T1000 (cell line): ENCODE results near the gene ZNF714.
A peak's percentile ranks its signal among the peaks of the same experiment; 100 is the strongest.

Experiments used
- DNase-seq: peaks from one replicate; lab custom pipeline; 2025; ENCODE audit warnings: mixed read lengths; lab: John Stamatoyannopoulos, UW

Gene ZNF714

DNA sequence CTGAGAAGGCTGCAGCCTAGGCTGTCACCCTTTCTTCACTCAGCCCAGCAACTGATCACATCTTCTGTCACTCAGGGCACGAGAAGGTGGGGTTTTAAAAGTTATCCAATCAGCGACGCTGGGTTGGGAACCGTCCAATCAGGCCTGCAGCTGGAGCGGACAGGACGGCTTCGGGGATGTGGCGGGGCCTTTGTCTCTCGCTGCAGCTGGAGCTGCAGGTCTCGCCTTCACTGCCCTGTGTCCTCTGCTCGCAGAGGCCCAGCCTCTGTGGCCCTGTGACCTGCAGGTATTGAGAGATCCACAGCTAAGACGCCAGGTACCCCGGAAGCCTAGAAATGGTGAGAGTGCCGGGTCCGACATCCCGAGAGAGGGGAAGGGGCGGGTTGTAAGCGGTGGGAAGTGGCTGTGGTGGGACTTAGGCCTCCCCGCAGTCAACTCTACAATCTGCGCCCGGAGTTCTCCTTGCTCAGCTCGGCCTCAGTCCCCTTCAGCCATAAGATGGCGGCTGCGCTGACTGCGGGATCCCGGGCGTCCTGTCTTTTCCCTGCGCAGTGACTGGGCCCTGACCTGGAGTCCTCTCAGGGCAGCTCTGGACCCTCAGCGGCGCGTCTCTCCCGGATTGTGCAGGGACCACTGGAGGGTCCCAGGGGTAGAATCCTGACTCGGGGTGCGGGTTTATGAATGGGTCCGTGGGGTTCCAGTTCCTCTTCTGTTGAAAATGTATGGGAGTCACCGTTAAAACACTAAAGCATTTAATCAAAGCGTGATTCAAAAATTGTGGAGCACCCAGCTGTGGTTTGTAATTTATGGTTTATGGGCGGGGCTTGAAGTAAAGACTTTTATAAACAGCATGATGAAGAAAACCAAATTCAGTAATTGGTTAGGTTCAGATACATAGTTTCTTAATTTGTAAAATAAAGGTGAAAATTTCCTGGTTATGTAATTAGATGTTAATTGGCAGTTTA lies at the start of gene ZNF714:
Gene ZNF714, plus strand, starts transcription at position 193 of the 965 bp plus-strand sequence. CDS start 16,066 bp downstream, outside the sequence.
- DNase-seq: peak; percentile 77

DNA sequence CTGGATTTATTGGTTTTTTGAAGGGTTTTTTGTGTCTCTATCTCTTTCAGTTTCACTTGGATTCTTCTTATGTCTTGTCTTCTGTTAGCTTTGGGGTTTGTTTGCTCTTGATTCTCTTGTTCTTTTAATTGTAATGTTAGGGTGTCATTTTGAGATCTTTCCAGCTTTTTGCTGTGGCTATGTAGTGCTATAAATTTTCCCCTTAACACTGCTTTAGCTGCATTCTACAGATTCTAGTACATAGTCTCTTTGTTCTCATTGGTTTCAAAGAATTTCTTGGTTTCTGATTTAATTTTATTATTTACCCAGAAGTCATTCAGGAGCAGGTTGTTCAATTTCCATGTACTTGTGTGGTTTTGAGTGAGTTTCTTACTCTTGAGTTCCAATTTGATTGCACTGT lies 37.0 kb upstream of the ZNF714 start:
- DNase-seq: no peak

DNA sequence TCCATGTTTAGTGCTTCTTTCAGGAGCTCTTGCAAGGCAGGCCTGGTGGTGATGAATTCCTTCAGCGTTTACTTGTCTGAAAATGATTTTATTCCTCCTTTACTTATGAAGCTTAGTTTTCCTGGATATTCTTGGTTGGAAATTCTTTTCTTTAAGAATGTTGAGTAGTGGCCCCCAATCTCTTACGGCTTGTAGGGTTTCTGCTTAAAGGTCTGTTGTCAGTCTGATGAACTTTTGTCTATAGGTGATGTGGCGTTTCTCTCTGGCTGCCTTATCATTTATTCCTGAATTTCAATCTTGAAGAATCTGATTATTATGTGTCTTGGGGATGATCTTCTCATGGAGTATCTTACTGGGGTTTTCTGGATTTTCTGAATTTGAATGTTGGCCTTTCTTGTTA lies 35.5 kb upstream of the ZNF714 start:
- no peak for DNase-seq

DNA sequence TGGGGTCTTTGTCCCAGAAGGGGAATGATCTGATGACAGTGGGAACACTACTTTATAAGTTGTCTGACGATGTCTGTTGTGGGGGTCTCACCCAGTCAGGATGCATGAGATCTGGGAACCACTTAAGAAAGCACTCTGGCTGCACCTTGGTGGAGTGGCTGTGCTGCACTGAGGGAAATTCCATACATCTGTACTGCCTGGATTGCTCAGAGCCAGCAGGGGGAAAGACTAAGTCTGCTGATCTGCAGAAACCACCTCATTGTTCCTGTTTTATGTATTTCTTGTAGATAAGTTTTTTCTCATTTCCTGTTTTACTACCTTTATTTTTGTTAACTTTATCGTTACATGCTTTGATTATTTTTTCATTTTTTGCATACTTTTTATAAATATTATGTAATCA lies 34.3 kb upstream of the ZNF714 start:
- no peak for DNase-seq

DNA sequence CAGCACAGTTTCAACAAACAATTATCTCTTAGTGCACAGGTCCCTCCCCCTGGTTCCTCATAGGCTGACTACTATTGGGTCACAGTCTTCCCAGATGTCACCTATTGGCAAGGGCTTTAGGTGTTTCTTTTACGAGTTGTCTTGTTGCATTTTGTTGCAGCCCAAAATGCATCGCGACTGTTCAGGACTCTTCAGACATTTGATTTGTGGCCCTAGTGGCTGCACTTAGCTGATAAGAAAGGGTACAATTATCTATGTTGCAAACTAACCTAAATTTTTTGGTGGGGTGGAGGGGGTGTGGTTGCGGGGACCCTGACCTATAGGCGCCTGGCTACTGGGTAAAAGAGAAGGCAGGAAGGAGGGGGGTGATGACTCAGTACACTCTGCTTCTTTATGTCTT lies 29.1 kb upstream of the ZNF714 start:
- DNase-seq: no peak

DNA sequence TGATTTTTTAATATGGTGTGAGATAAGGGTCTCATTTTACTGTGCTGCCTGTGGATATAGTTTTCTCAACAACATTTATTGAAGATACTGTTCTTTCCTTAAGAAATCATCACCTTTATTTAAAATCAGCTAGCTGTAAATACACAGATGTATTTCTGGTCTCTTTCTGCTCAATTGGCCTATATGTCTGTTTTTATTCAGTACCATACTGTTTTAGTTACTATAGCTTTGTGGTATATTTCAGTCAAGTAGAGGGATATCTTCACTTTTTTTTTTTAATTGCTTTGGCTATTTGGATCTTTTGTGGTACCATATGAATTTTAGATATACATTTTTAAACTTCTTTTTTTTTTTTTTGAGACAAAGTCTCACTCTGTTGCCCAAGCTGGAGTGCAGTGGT lies 16.7 kb upstream of the ZNF714 start:
- no peak for DNase-seq

DNA sequence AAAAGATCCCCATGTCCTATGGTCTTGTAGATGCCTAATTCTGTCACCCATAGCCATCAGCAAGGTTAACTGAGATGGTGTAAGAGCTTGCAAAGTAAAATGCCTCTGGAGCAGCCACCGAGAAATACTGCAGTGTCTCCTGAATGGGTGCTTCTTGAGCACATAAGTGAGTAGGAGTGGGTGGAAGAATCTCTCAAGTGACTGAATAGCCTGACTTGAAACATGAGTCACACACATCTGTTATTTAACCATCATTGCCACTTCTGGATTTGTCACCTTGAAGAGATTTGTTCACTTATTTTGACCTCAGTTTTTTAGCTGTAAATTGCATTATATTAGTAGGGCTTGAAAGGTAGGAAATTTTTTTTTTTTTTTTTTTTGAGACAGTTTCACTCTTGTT lies 2.3 kb downstream of the ZNF714 start:
- no peak for DNase-seq

DNA sequence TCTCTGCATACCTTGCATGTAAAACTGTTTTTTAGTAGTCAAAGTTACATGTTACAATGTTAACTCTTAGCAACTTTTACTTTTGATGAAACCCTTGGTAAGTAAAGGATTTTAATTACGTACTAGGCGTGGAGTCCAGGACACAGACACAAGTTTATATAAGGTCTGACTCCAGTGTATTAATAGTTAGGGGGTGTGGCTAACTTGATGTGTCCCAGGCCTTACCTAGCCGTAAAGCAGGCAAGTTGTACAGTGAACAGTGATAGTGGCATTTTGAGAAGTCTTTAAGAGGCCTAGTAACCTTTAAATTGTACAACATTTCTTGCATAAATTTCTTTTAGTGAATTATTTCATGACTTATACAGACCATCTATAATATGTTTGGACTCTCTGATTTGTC lies 5.9 kb downstream of the ZNF714 start:
- no peak for DNase-seq

DNA sequence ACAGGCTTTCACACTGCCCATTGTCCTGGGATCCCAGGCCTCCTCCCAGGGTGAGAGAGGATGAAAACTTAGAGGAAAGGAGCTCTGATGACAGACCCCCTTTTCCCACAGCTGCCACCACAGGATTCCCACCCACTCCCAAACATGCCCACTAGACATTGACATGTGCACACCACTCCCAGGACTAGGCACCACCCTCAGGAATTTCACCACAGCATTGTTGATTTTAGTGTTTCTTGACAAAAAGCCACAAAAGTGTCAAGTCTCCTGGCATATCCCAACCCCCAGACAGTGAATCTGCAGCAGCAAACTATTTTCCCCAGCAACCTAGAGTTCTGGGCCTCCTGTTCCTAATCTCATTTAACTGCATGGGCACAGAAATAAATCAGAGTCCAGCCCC lies 10.1 kb downstream of the ZNF714 start:
- DNase-seq: no peak

DNA sequence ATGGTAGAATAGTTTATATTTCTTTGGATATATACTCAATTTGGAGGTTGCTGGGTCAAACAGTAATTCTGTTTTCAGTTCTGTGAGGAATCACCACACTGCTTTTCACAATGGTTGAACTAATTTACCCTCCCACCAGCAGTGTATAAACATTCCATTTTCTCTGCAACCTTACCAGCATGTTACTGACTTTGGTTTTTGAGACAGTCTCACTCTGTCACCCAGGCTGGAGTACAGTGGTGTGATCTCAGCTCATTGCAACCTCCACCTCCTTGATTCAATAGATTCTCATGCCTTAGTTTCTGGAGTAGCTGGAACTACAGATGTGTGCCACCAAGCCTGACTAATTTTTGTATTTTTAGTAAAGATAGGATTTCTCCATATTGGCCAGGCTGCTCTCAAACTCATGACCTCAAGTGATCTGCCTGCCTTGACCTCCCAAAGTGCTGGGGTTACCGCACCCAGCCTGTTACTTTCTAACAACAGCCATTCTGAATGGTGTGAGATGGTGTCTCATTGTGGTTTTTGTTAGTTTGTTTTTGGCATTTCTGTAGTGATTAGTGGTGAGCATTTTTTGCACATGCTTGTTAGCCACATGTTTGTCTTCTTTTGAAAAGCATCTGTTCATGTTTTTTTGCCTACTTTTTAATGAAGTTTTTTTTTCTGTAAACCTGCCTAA lies 12.5 kb downstream of the ZNF714 start:
- no peak for DNase-seq

DNA sequence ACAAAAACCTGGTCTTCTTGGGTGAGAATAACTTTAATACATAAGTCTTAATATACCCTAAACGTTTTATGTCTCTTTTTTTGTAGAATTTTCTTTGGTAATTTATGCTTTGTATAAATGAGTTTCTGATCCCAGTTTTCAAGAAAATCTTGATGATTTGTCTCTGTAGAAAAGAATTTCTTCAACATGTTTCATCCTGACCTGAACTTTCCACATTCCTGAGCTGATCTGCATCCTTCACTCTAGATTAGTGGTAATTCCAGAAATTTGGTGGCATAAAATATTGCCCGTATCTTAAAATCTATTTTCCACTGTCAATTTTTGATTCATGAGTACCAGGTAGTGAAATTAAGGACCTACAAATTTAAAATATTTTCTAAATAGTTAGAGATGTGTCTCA lies 16.3 kb downstream of the ZNF714 start:
- no peak for DNase-seq

DNA sequence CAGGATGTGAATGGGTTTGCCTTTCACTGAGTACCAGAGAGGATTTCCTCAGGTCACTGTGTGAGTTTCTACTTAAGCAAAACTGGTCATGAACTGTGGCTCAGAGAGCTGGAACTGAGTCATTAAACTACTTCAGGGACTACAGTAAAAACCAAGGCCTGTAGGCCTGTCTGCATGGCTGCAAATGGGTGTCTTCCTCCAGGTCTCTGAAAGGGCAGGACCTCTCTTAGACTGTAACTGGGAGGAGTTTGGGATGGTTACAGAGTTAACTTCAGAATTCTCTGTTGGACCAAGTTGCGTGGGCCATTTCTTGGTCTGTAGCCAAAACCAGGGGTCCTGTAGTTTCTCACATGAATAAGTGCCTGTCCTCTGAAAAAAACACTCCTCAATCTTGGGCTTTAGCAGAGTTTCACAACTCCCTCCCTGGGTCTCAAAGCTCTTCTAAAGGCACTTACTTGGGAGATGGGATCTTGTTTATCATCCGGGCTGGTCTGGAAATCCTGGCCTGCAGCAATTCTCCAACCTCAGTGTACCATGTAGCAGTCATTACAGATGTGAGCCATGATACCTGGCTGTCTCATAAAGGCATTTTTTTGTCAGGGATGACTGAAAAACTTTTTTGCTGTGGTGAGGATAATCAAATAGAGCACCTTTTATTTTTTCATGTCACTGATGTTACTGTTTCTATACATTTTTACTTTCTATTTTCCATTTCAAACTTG lies 19.7 kb downstream of the ZNF714 start:
- no peak for DNase-seq

DNA sequence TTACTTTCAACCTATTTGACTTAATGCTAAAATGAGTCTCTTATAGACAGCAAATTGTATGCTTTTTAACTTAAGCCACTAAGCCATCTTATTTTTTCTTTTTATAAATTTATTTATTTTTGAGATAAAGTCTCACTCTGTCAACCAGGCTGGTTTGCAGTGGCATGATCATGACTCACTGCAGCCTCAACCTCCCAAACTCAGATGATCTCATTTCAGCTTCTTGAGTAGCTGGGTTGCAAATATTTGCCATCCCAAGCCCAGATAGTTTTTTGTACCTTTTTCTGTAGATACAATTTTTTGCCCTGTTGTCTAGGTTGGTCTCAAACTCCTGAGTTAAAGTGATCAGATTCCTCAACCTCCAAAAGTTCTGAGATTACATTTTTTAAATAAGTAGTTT lies 27.1 kb downstream of the ZNF714 start:
- no peak for DNase-seq

DNA sequence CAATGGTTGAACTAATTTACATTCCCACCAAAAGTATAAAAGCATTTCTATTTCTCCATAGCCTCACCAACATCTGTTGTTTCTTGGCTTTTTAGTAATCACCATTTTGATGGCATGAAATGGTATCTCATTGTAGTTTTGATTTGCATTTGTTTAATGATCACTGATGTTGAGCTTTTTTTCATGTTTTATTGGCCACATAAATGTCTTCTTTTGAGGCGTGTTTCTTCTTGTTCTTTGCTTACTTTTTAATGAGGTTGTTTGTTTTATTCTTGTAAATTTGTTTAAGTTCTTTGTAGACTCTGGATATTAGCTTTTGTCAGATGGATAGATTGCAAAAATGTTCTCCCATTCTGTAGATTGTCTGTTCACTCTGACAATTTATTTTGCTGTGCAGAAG lies 28.2 kb downstream of the ZNF714 start:
- DNase-seq: no peak

DNA sequence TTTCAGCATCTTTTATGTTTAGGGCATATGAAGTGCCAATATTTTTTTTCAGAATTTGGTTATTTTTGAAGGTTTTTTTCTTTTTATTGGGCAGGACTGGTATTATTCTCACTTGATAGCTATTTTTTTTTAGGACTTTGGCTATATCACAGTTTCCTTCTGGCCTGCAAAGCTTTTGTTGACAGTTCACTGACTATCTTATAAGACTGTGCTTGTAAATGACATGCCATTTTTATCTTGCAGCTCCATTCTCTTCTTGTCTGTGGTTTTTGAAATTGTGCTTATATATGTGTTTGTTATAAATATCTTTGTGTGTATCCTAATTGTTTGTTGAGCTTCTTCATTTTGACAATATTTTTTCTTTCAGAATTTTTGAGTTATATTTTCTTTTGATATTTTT lies 33.4 kb downstream of the ZNF714 start:
- no peak for DNase-seq

DNA sequence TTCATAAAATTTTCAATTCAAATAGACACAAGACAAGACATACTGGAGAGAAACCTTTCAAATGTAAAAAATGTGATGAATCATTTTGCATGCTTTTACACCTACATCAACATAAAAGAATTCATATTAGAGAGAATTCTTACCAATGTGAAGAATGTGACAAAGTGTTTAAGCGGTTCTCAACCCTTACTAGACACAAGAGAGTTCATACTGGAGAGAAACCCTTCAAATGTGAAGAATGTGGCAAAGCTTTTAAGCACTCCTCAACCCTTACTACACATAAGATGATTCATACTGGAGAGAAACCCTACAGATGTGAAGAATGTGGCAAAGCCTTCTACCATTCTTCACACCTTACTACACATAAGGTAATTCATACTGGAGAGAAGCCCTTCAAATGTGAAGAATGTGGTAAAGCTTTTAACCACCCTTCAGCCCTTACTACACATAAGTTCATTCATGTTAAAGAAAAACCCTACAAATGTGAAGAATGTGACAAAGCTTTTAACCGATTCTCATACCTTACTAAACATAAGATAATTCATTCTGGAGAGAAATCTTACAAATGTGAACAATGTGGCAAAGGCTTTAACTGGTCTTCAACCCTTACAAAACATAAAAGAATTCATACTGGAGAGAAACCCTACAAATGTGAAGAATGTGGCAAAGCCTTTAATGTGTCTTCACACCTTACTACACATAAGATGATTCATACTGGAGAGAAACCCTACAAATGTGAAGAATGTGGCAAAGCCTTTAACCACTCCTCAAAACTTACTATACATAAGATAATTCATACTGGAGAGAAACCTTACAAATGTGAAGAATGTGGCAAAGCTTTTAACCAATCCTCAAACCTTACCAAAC lies 35.3 kb downstream of the ZNF714 start:
- DNase-seq: no peak

DNA sequence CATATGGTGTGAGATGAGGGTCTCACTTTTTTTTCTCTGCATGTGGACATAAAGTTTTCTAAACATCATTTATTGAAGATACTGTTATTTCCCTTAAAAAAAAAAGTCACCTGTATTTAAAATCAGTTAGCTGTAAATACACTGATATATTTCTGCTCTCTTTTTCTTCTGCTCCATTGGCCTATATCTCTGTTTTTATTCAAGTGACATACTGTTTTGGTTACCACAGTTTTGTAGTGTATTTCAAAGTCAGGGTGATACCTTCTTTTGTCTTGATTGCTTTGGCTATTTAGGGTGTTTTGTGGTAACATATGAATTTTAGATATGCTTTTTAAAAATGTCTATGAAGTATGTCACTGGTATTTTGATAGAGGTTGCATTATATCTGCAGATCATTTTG lies 44.1 kb downstream of the ZNF714 start:
- DNase-seq: no peak

DNA sequence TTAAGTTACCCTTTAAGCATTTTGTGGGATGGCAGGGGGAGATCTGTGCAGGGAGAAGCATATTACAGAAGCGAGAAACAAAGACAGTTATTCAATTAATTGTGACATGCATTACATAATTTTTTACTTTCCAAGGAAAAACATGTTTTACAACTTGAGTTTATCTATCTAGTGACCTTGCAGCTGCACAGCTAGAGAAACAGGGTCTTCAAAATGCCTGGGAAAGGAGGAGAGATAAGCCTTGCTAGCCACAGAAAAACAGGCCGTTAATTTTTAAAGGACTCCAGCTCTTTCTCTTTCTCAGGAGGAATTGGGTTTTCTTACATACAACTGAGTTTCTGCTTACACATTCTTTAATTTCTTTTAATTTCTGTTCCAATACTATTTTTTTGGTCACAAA lies 45.0 kb downstream of the ZNF714 start:
- DNase-seq: no peak

DNA sequence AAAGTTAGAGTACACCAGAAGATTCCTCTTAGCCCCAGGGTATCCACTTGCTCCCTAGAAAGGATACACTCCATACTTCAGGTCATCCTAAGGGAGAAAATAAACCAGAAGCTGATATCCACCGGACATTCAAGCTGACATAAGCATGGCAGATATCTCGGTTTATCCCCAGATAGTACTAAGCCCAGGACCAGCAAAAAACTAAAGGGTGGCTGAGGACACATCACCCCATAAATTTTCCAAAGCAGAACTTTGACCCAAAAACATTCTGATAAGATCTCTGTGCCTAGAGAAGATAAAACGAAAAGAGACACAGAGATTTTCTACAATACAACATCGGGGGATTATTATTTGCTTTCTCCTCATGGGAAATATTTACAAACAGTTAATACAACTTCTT lies 45.9 kb downstream of the ZNF714 start:
- no peak for DNase-seq

DNA sequence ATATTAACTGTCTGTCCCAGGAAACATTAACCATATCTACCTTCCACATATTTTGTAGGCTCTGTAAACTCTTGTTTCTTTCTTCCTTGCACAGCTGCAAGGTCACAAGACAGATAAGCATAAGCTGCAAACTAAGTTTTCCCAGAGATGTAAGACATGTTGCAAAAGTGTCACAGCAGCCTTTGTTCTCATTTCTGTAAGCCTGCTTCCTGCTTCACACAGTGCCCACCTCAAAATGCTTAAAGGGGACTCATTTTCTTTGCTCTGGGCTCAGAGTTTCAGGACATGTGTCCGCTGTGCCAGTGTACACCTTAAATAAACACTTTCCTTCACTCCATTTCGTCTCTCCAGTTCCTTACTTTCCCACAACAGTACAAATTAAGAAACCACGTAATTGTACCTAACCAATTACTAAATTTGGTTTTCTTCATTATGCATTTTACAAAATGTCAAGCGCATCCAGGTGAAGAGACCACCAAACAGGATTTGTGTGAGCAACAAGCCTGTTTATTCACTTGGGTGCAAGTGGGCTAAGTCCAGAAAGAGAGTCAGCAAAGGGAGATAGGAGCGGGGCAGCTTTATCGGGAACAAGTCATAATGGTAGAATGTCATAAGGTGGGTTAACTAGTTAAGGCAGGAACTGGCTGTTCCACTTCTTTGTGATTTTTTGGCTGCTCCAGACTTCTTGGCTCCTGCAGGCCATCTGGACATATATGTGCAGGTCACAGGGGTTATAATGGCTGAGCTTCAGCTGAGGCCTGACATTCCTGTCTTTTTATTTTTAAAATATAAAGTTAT lies 47.1 kb downstream of the ZNF714 start:
- DNase-seq: no peak
